ENCODE results near the gene NEURL1B.

NEURL1B gene

DNA sequence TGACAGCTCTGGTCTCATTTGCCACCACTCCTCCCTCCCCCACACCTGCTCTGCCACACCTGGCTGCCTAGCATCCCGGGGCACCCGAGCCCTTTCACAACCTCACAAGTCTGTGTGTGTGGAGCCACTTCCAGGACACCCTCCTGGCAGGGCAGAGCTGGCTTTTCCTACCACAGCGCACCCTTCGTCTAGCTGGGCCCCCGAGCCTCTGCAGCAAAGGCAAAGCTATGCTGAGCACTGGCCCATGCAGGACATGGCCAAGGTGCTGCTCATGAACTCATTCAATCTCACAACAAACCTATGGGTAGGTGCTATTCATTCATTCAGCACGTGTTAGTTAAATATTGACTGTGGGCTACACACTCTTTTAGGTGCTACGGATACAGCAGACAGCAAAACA, 86.5 kb downstream of the NEURL1B start:
- TF ChIP-seq, protein P1, sequence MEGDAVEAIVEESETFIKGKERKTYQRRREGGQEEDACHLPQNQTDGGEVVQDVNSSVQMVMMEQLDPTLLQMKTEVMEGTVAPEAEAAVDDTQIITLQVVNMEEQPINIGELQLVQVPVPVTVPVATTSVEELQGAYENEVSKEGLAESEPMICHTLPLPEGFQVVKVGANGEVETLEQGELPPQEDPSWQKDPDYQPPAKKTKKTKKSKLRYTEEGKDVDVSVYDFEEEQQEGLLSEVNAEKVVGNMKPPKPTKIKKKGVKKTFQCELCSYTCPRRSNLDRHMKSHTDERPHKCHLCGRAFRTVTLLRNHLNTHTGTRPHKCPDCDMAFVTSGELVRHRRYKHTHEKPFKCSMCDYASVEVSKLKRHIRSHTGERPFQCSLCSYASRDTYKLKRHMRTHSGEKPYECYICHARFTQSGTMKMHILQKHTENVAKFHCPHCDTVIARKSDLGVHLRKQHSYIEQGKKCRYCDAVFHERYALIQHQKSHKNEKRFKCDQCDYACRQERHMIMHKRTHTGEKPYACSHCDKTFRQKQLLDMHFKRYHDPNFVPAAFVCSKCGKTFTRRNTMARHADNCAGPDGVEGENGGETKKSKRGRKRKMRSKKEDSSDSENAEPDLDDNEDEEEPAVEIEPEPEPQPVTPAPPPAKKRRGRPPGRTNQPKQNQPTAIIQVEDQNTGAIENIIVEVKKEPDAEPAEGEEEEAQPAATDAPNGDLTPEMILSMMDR (conservative IDR thresholded peaks at IDR 0.05) = no peak
- no peak overlapping the region for H3K27ac ChIP-seq

- TF ChIP-seq, protein P1 (conservative IDR thresholded peaks at IDR 0.05) = no peak
- H3K27ac ChIP-seq = no peak overlapping the region
Observed at GRCh38 chr5:172728481-172729241, 87.6 kb downstream of the NEURL1B start.

DNA sequence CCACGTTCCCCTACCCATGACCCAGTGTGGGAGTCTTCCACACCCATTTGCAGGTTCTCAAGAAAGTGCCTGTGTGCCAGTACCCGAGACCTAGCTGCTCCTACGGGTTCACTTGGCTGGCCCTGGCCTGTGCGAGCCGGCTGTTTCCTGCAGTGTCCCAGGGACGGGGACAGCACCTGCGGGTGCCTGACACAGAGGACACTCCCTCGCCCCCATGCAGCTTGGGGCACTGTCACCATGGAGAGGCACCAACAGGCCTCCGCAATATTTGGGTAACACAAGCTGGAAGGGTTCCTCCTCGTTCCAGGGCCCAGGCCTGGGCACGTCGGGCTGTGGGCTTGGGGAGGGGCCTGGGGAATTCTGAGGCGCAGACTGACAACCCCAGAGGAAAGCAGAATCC, 88.5 kb downstream of the NEURL1B start:
- TF ChIP-seq, protein P1 (conservative IDR thresholded peaks at IDR 0.05) = no peak
- H3K27ac ChIP-seq = no peak overlapping the region

DNA sequence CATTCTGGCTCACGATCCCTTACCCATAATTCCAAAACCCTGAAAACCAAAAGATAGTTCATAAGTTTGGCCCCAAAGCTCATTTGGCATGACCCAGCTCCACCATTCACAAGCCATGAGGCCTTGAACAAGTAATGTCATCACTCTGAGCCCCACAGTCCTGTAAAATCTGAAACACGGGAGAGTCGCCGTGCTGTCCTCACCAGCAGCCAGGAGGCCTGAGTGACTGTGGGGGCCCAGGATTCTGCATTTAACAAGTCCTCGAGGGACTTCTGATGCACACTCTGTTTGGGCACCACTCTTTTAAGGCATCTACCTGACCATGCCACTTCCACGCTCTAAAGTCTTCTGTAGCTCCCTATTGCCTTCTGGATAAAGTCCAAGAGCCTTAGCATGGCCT, 89.2 kb downstream of the NEURL1B start:
- no peak overlapping the region for H3K27ac ChIP-seq
- TF ChIP-seq, protein P1 (conservative IDR thresholded peaks at IDR 0.05) = no peak

- H3K27ac ChIP-seq = no peak overlapping the region
- TF ChIP-seq, protein P1 (conservative IDR thresholded peaks at IDR 0.05) = no peak
Observed at GRCh38 chr5:172730981-172731679, 90.1 kb downstream of the NEURL1B start.

- no peak overlapping the region for H3K27ac ChIP-seq
- TF ChIP-seq, protein P1 (conservative IDR thresholded peaks at IDR 0.05) = no peak
Observed at GRCh38 chr5:172731680-172732074, 90.6 kb downstream of the NEURL1B start.

- H3K27ac ChIP-seq = no peak overlapping the region
- TF ChIP-seq, protein P1 (conservative IDR thresholded peaks at IDR 0.05) = no peak
Observed at GRCh38 chr5:172732201-172732865, 91.3 kb downstream of the NEURL1B start.

Data from VCaP (cell line).